ENCODE data around the gene TFF2. TPM values are rescaled to one million over a fixed set of nuclear protein-coding genes. Genes with fewer than 3 reads are reported as not detected.

TFF2 gene
- total RNA-seq, 2 experiments from 2014 or later, result not detected

Other genes with a start within 250 kb of the TFF2 start
- gene ABCG1, start 131.9 kb downstream of the TFF2 start, total RNA-seq, result 10 to 100 TPM; 12.1 to 12.7 TPM
- gene TFF3, start 35.6 kb downstream of the TFF2 start, total RNA-seq, result not detected
- 1 to 10 TPM in 1 of 2 experiments, not detected in 1; 1.1 TPM for gene TFF1, start 15.5 kb upstream of the TFF2 start, total RNA-seq
- gene TMPRSS3, start 45.1 kb upstream of the TFF2 start, total RNA-seq, result 100 to 1,000 TPM; 123 to 134 TPM
- gene UBASH3A, start 52.9 kb upstream of the TFF2 start, total RNA-seq, result 10 to 100 TPM; 48.7 to 52.9 TPM
- not detected for gene RSPH1, start 145.2 kb upstream of the TFF2 start, total RNA-seq
- 10 to 100 TPM; 12.8 to 14.9 TPM for gene SLC37A1, start 162.9 kb upstream of the TFF2 start, total RNA-seq

Data from activated CD8-positive, alpha-beta T cell treated with anti-CD3 and anti-CD28 coated beads for 36 hours (primary cell).